Measurements from ENCODE around the gene DDX1. TPM values are rescaled to one million over a fixed set of nuclear protein-coding genes. Genes with fewer than 3 reads are reported as not detected.

The DDX1 gene
- total RNA-seq, 5 donors from 2014 or later (not counting 1 experiment from before 2014, with no cell fraction given), result 43.0 to 46.9 (median 45.8) TPM

GRCh38 chr2:15561574-15562344, 29.9 kb upstream of the DDX1 start:
- Mint-ChIP-seq H3K27ac (peak overlapping the region; percentile 87 to 96), H3K9me3 (no peaks in the 10 kb centered on the region), H3K4me3 (peak overlapping the region; percentile 98 to 100 (median 100)), H3K36me3 (no peaks in the 10 kb centered on the region), H3K4me1 (peaks cover 38 to 52% (median 41%) of the 10 kb centered on the region in 3 donors), H3K27me3 (peaks cover 0 to 3% of the 10 kb centered on the region in 2 donors)
- ChIA-PET POLR2A (interaction anchor here (0.6 to 1.1 kb wide), 4 partner anchors 9 to 67 kb away, joined by 3 to 19 read pairs (median 6); partner anchors contain the start of gene DDX1 (in 1 of the 2)), CTCF (interaction anchor here (0.6 to 2.4 kb wide), 7 partner anchors 14 to 1067 kb away, joined by 3 to 18 read pairs (median 7); no protein-coding TSS in a partner anchor)
- WGBS (ENCODE audit: insufficient coverage), result 5% methylated on average over 10 of the region's 13 CpGs
- H3K4me1 ChIP-seq (ENCODE audit: control insufficient read depth in 1 of 2, extremely low read depth in 1 of 2, insufficient read depth in 2 of 2, low read length in 2 of 2), result peaks cover 12 to 16% of the 10 kb centered on the region in 2 experiments
- peak overlapping the region; percentile 83 to 91 for H3K4me3 ChIP-seq (ENCODE audit: control insufficient read depth in 1 of 2, extremely low read depth in 1 of 2, low read length in 1 of 2)
- no peaks in the 10 kb centered on the region for H3K9me3 ChIP-seq
- DNase-seq (peak in 28 of 35 experiments; percentile 9 to 52 (median 21)), ATAC-seq (replicated peaks in 1 of 4) (peak; percentile 33 to 73 (median 37))
- H3K27ac ChIP-seq (ENCODE audit: low read length), result peak overlapping the region; percentile 72
- no peaks in the 10 kb centered on the region for H3K36me3 ChIP-seq (ENCODE audit: control insufficient read depth in 2 of 2, extremely low read depth in 1 of 2, insufficient read depth in 1 of 2, low read length in 1 of 2)
- no peaks in the 10 kb centered on the region for H3K27me3 ChIP-seq (replicated peaks in 1 of 2; ENCODE audit: control insufficient read depth in 2 of 2, extremely low read depth in 1 of 2, insufficient read depth in 2 of 2, low read length in 1 of 2)

DNA sequence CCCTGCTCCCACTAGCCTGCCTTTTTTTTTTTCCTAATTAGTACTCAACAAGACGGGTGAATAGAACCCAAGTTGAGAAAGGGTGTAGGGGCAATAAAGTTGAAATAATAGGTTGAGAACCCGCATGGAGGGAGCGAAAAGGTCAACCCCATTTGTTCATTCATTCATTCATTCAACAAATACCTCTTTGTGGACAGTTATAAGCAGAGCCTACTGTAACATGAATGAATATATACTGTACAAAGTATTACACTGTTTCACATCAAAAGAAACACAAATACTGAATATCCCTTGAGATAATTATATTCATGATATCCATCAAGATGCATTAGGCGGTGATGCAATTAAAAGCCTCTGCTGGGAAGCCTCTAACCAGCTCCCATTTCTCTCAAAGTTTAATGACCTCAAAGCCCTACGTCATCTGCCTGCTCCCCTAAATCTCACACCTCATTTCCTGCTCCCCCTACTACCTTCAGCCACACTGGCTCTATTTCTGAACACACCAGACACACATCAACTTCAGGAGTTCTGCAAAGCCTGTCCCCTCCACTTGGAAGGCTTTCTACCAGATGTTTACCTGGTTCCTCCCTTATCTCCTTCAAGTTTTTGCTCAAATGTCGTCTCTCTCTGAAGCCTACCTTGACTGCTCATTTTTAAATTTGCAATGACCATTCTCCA, 29.2 kb upstream of the DDX1 start:
- WGBS (ENCODE audit: insufficient coverage), result 100% methylated on average over 3 of the region's 6 CpGs
- H3K4me1 Mint-ChIP-seq, result peaks cover 38 to 52% (median 41%) of the 10 kb centered on the region in 3 donors

DNA sequence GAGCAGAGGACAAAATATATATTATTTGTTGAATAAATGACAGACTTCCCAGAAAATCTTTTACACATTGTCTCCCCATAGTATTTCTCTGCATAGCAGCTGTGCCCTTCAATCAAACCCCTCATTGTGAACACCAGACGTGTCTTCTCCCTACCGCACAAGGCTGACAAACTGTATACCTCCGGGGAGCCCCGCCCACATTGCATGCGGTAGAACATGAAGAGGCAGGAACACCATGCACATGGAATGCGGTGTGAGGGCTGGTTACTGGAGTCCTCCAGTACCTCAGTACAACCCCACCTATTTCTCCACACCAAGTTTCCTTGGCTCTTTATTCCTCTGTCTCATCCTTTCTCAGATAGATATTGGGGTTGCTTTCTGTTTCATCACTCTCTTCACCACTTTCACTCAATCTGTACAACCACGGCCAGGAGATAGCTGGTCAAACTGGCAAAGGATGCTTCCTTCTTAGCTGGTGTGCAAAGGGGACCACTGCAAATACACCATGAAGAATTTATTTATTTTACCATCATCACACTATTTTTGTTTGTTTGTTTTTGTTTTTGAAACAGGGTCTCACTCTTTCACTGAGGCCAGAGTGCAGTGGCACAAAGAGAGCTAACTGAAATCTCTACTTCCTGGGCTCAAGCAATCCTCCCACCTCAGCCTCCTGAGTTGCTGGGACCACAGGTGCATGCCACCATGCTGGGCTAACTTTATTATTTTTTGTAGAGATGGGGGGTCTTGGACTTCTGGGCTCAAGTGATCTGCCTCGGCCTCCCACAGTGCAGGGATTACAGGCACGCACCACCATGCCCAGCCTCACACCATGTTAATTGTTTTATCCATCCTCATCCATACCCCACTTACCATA, 28.2 kb upstream of the DDX1 start:
- no peak overlapping the region for H3K27ac ChIP-seq (ENCODE audit: low read length)
- no peaks in the 10 kb centered on the region for H3K27me3 ChIP-seq (replicated peaks in 1 of 2; ENCODE audit: control insufficient read depth in 2 of 2, extremely low read depth in 1 of 2, insufficient read depth in 2 of 2, low read length in 1 of 2)
- no peak for DNase-seq
- POLR2A ChIA-PET, result no interaction called here
- H3K27me3 Mint-ChIP-seq, result peaks cover 0 to 3% of the 10 kb centered on the region in 2 donors
- ATAC-seq (replicated peaks in 1 of 4), result no peak
- WGBS (ENCODE audit: insufficient coverage), result 100% methylated on average over 5 of the region's 9 CpGs
- peak overlapping the region in 2 of 3 donors; percentile 7 to 98 for H3K4me3 Mint-ChIP-seq
- H3K9me3 ChIP-seq, result no peaks in the 10 kb centered on the region
- no peaks in the 10 kb centered on the region for H3K36me3 ChIP-seq (ENCODE audit: control insufficient read depth in 2 of 2, extremely low read depth in 1 of 2, insufficient read depth in 1 of 2, low read length in 1 of 2)
- H3K36me3 Mint-ChIP-seq, result no peaks in the 10 kb centered on the region
- peak overlapping the region in 1 of 2 donors; percentile 12 for H3K27ac Mint-ChIP-seq
- peaks cover 12 to 16% of the 10 kb centered on the region in 2 experiments for H3K4me1 ChIP-seq (ENCODE audit: control insufficient read depth in 1 of 2, extremely low read depth in 1 of 2, insufficient read depth in 2 of 2, low read length in 2 of 2)
- CTCF ChIA-PET, result interaction anchor here (0.9 to 2.4 kb wide), 2 partner anchors 14 kb away, joined by 3 to 18 read pairs; no protein-coding TSS in a partner anchor
- H3K4me1 Mint-ChIP-seq, result peaks cover 32 to 45% (median 35%) of the 10 kb centered on the region in 3 donors
- no peaks in the 10 kb centered on the region for H3K9me3 Mint-ChIP-seq
- H3K4me3 ChIP-seq (ENCODE audit: control insufficient read depth in 1 of 2, extremely low read depth in 1 of 2, low read length in 1 of 2), result no peak overlapping the region

More for the DNA sequence above, 29.2 kb upstream of the DDX1 start:
- H3K27ac Mint-ChIP-seq, result peak overlapping the region; percentile 87 to 96
- ATAC-seq (replicated peaks in 1 of 4) (no peak), DNase-seq (no peak)
- POLR2A ChIA-PET, result interaction anchor here (0.6 to 1.1 kb wide), 2 partner anchors 8 to 29 kb away, joined by 3 to 4 read pairs; partner anchors contain the start of gene DDX1 (in 1 of the 2)
- H3K9me3 ChIP-seq, result no peaks in the 10 kb centered on the region
- H3K27me3 Mint-ChIP-seq, result peaks cover 0 to 3% of the 10 kb centered on the region in 2 donors
- H3K9me3 Mint-ChIP-seq, result no peaks in the 10 kb centered on the region
- H3K4me1 ChIP-seq (ENCODE audit: control insufficient read depth in 1 of 2, extremely low read depth in 1 of 2, insufficient read depth in 2 of 2, low read length in 2 of 2), result peaks cover 12 to 16% of the 10 kb centered on the region in 2 experiments
- H3K36me3 ChIP-seq (ENCODE audit: control insufficient read depth in 2 of 2, extremely low read depth in 1 of 2, insufficient read depth in 1 of 2, low read length in 1 of 2), result no peaks in the 10 kb centered on the region
- H3K4me3 Mint-ChIP-seq, result peak overlapping the region; percentile 98 to 100 (median 100)
- no peak overlapping the region for H3K4me3 ChIP-seq (ENCODE audit: control insufficient read depth in 1 of 2, extremely low read depth in 1 of 2, low read length in 1 of 2)
- peak overlapping the region; percentile 72 for H3K27ac ChIP-seq (ENCODE audit: low read length)
- CTCF ChIA-PET, result interaction anchor here (0.6 to 2.4 kb wide), 4 partner anchors 15 to 1068 kb away, joined by 3 to 18 read pairs (median 6); no protein-coding TSS in a partner anchor
- H3K27me3 ChIP-seq (replicated peaks in 1 of 2; ENCODE audit: control insufficient read depth in 2 of 2, extremely low read depth in 1 of 2, insufficient read depth in 2 of 2, low read length in 1 of 2), result no peaks in the 10 kb centered on the region
- H3K36me3 Mint-ChIP-seq, result no peaks in the 10 kb centered on the region

DNA sequence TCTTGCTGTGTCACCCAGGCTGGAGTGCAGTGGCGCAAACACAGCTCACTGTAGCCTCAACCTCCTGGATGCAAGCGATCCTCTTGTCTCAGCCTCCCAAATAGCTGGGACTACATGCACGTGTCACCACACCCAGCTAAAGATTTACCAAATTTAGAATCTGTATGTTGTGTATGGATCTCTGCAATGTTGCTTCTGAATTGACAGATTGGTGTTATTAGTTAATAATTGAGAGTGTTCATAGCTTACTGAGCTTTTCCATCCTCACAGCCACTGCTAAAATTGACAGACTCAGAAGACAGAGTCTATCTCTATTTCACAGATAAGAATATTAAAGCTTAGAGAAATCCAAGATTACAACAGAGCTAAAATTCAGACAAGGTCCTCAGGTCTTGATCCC, 26.3 kb upstream of the DDX1 start:
- DNase-seq (no peak), ATAC-seq (replicated peaks in 1 of 4) (no peak)
- no CpG with 5 or more reads among the region's 3 CpGs for WGBS (ENCODE audit: insufficient coverage)
- Mint-ChIP-seq H3K4me1 (peaks cover 18 to 27% (median 20%) of the 10 kb centered on the region in 3 donors), H3K27ac (no peak overlapping the region), H3K36me3 (no peaks in the 10 kb centered on the region), H3K27me3 (peaks cover 0 to 13% of the 10 kb centered on the region in 2 donors), H3K4me3 (no peak overlapping the region), H3K9me3 (no peaks in the 10 kb centered on the region)
- CTCF ChIA-PET, result interaction anchor here (0.6 to 1.0 kb wide), 2 partner anchors 12 to 308 kb away, joined by 3 to 6 read pairs; no protein-coding TSS in a partner anchor
- no peak overlapping the region for H3K27ac ChIP-seq (ENCODE audit: low read length)
- H3K27me3 ChIP-seq (replicated peaks in 1 of 2; ENCODE audit: control insufficient read depth in 2 of 2, extremely low read depth in 1 of 2, insufficient read depth in 2 of 2, low read length in 1 of 2), result no peaks in the 10 kb centered on the region
- POLR2A ChIA-PET, result no interaction called here
- peaks cover 2 to 7% of the 10 kb centered on the region in 2 experiments for H3K4me1 ChIP-seq (ENCODE audit: control insufficient read depth in 1 of 2, extremely low read depth in 1 of 2, insufficient read depth in 2 of 2, low read length in 2 of 2)
- H3K36me3 ChIP-seq (ENCODE audit: control insufficient read depth in 2 of 2, extremely low read depth in 1 of 2, insufficient read depth in 1 of 2, low read length in 1 of 2), result no peaks in the 10 kb centered on the region
- no peak overlapping the region for H3K4me3 ChIP-seq (ENCODE audit: control insufficient read depth in 1 of 2, extremely low read depth in 1 of 2, low read length in 1 of 2)
- H3K9me3 ChIP-seq, result no peaks in the 10 kb centered on the region

DNA sequence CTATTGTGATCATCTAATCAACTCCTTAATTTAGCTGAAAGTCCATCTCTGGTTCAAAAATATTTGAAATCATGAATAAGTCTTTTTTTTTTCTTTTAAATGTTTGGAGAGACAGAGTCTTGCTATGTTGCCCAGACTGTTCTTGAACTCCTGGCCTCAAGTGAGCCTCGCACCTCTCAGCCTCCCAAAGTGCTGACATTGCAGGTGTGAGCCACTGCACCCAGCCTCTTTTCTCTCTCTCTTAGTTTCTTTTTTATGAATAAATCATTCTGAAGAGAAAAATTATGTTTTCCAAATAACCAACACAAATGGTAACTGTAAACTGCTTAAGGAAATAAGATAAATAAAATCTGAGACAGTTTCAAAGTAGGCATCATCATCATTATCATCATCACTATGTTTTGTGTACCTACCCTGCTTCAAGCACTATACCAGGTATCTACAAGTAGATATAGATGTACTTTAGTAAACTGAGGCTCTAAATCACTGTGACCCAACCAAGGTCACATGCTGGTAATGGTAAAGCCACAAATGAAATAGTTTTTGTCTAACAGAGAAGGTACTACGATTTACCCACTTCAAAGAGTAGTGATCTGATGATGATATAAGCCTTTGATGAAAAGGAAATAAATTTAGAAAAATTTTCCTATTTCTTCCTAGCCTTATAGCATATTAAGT, 25.5 kb upstream of the DDX1 start:
- DNase-seq (no peak), ATAC-seq (replicated peaks in 1 of 4) (no peak)
- Mint-ChIP-seq H3K4me3 (no peak overlapping the region), H3K36me3 (no peaks in the 10 kb centered on the region), H3K27ac (no peak overlapping the region), H3K9me3 (no peaks in the 10 kb centered on the region), H3K4me1 (peaks cover 14 to 21% (median 16%) of the 10 kb centered on the region in 3 donors), H3K27me3 (peaks cover 0 to 14% of the 10 kb centered on the region in 2 donors)
- Histone ChIP-seq H3K4me1 (ENCODE audit: control insufficient read depth in 1 of 2, extremely low read depth in 1 of 2, insufficient read depth in 2 of 2, low read length in 2 of 2) (peaks cover 0 to 7% of the 10 kb centered on the region in 2 experiments), H3K27ac (ENCODE audit: low read length) (no peak overlapping the region), H3K9me3 (no peaks in the 10 kb centered on the region), H3K27me3 (replicated peaks in 1 of 2; ENCODE audit: control insufficient read depth in 2 of 2, extremely low read depth in 1 of 2, insufficient read depth in 2 of 2, low read length in 1 of 2) (no peaks in the 10 kb centered on the region), H3K36me3 (ENCODE audit: control insufficient read depth in 2 of 2, extremely low read depth in 1 of 2, insufficient read depth in 1 of 2, low read length in 1 of 2) (no peaks in the 10 kb centered on the region), H3K4me3 (ENCODE audit: control insufficient read depth in 1 of 2, extremely low read depth in 1 of 2, low read length in 1 of 2) (no peak overlapping the region)
- ChIA-PET CTCF (interaction anchor here in 1 of 2 donors (1.0 to 1.4 kb wide), 2 partner anchors 11 kb away, joined by 3 to 9 read pairs; no protein-coding TSS in a partner anchor), POLR2A (no interaction called here)
- no CpG with 5 or more reads among the region's 2 CpGs for WGBS (ENCODE audit: insufficient coverage)
